Fibroblast of lung (primary cell): ENCODE measurements around the gene IGFL1. TPM values are rescaled to one million over a fixed set of nuclear protein-coding genes. Genes with fewer than 3 reads are reported as not detected.

ENCODE experiments used
- DNase-seq, 2 donors: peaks; one replicate each; pipeline versions ENCODE4 v3.0.0 to v3.0.0-alpha.2; 2010; ENCODE audit warnings: low read depth in 2 of 2
- H2AFZ ChIP-seq: 2 replicates; pipeline ENCODE4 v1.5.1; 2012; ENCODE audit warnings: low read length, control low read depth, inconsistent platforms
- H3K27ac ChIP-seq: 2 replicates; pipeline ENCODE4 v1.5.1; 2011; ENCODE audit warnings: low read length, control low read depth; ENCODE audit not compliant: insufficient read depth
- H3K27me3 ChIP-seq: 2 replicates; pipeline ENCODE4 v1.5.1; 2011; ENCODE audit warnings: mild to moderate bottlenecking, low read length; ENCODE audit not compliant: control insufficient read depth, insufficient read depth
- H3K36me3 ChIP-seq: 2 replicates; pipeline ENCODE4 v1.5.1; 2011; ENCODE audit warnings: low read length; ENCODE audit not compliant: control insufficient read depth, insufficient read depth
- H3K4me1 ChIP-seq: 2 replicates; pipeline ENCODE4 v1.5.1; 2011; ENCODE audit warnings: low read length; ENCODE audit not compliant: control insufficient read depth, insufficient read depth; ENCODE audit errors: extremely low read depth
- H3K4me2 ChIP-seq: 2 replicates; pipeline ENCODE4 v1.5.1; 2011; ENCODE audit warnings: low read length, control low read depth; ENCODE audit not compliant: insufficient read depth; ENCODE audit errors: extremely low read depth
- H3K4me3 ChIP-seq, 4 experiments: fragments of 200-600 bp in 1 of 4; sonication (generic) in 1 of 4; replicated peaks in 1 of 4; 2 replicates each; pipeline ENCODE4 v1.5.1; 2011 to 2016; ENCODE audit warnings: low read length in 4 of 4, low read depth in 3 of 4, mild to moderate bottlenecking in 3 of 4, control low read depth in 2 of 4, inconsistent platforms in 1 of 4, mixed read lengths in 1 of 4; ENCODE audit not compliant: insufficient read depth in 1 of 4; ENCODE audit errors: control extremely low read depth in 1 of 4
- H3K79me2 ChIP-seq: 2 replicates; pipeline ENCODE4 v1.5.1; 2012; ENCODE audit warnings: mild to moderate bottlenecking, low read length, inconsistent platforms; ENCODE audit not compliant: control insufficient read depth, insufficient read depth
- H3K9ac ChIP-seq: 2 replicates; pipeline ENCODE4 v1.5.1; 2011; ENCODE audit warnings: mild to moderate bottlenecking, low read length, control low read depth; ENCODE audit not compliant: insufficient read depth
- H3K9me3 ChIP-seq: 2 replicates; pipeline ENCODE4 v1.5.1; 2012; ENCODE audit warnings: low read depth, low read length; ENCODE audit not compliant: control insufficient read depth, insufficient read depth
- H4K20me1 ChIP-seq: 2 replicates; pipeline ENCODE4 v1.5.1; 2011; ENCODE audit warnings: low read length; ENCODE audit not compliant: control insufficient read depth, insufficient read depth; ENCODE audit errors: extremely low read depth
- CTCF ChIP-seq, 2 donors: IDR thresholded peaks in 1 of 2; conservative IDR thresholded peaks in 1 of 2; 1 replicate in 1 of 2; 2 replicates in 1 of 2; pipeline ENCODE4 v1.5.1; 2011 to 2012; ENCODE audit warnings: low read length in 2 of 2, control low read depth in 1 of 2, inconsistent platforms in 1 of 2, low read depth in 1 of 2, mild to moderate bottlenecking in 1 of 2
- EZH2 ChIP-seq: IDR thresholded peaks from 2 replicates; pipeline ENCODE4 v1.5.1; 2012; ENCODE audit warnings: low read length, control low read depth, mild to moderate bottlenecking; ENCODE audit errors: missing control alignments
- polyA plus RNA-seq, 2 donors: library from polyadenylated mRNA; depleted of rRNA in 1 of 2; stranded (reverse) in 1 of 2; unstranded in 1 of 2; fragments of >200 nt; gene quantifications; 2 replicates each; pipeline ENCODE4 v1.2.1, GENCODE V29; 2011 to 2012; ENCODE audit warnings: missing spikeins in 1 of 2
- total RNA-seq: library from RNA; depleted of rRNA; stranded (reverse); fragments of >200 nt; gene quantifications from 2 replicates; pipeline ENCODE4 v1.2.1, GENCODE V29; 2014

The IGFL1 gene
- total and polyA plus RNA-seq, 2 donors (not counting 1 experiment from before 2014, with no cell fraction given) = not detected

- no peak overlapping the region for H3K9ac ChIP-seq
- H3K36me3 ChIP-seq = no peaks in the 10 kb centered on the region
- no peak overlapping the region for H3K27ac ChIP-seq
- no peak overlapping the region for H2AFZ ChIP-seq
- peaks cover 3% of the 10 kb centered on the region for H3K27me3 ChIP-seq
- H3K4me3 ChIP-seq = no peak overlapping the region
- TF ChIP-seq EZH2 (no peak), CTCF (conservative IDR thresholded peaks at IDR 0.05 in 1 of 2, IDR thresholded peaks at IDR 0.05 in 1 of 2; ENCODE audit: low read depth in 1 of 2, low read length in 2 of 2) (no peak)
- no peaks in the 10 kb centered on the region for H3K4me1 ChIP-seq
- H3K79me2 ChIP-seq = no peaks in the 10 kb centered on the region
- H3K4me2 ChIP-seq = no peak overlapping the region
- no peaks in the 10 kb centered on the region for H3K9me3 ChIP-seq
- no peak for DNase-seq
- H4K20me1 ChIP-seq = no peaks in the 10 kb centered on the region
Measured at GRCh38 chr19:46279177-46279576, 49.6 kb downstream of the IGFL1 start.

Other genes with a start within 250 kb of the IGFL1 start
- 5.6 and 8.9 TPM in 2 replicates for gene CCDC61, start 234.3 kb upstream of the IGFL1 start, total RNA-seq
- 4.5 and 5.0 TPM in 2 replicates for gene CCDC61, start 234.3 kb upstream of the IGFL1 start, polyA plus RNA-seq
- not detected in 2 replicates for gene PGLYRP1, start 206.7 kb upstream of the IGFL1 start, total RNA-seq
- not detected in 2 replicates for gene PGLYRP1, start 206.7 kb upstream of the IGFL1 start, polyA plus RNA-seq
- gene IGFL4, start 188.7 kb upstream of the IGFL1 start, total RNA-seq = not detected in 2 replicates
- not detected in 2 replicates for gene IGFL4, start 188.7 kb upstream of the IGFL1 start, polyA plus RNA-seq
- not detected in 2 replicates for gene IGFL3, start 105.1 kb upstream of the IGFL1 start, total RNA-seq
- not detected in 2 replicates for gene IGFL3, start 105.1 kb upstream of the IGFL1 start, polyA plus RNA-seq
- gene IGFL2, start 81.5 kb upstream of the IGFL1 start, total RNA-seq = not detected in 2 replicates
- not detected in 2 replicates for gene IGFL2, start 81.5 kb upstream of the IGFL1 start, polyA plus RNA-seq
- 0.77 and 1.5 TPM in 2 replicates for gene HIF3A, start 67.3 kb downstream of the IGFL1 start, total RNA-seq
- 0.12 and 0.99 TPM in 2 replicates for gene HIF3A, start 67.3 kb downstream of the IGFL1 start, polyA plus RNA-seq
- 35.2 and 46.9 TPM in 2 replicates for gene PPP5C, start 117.3 kb downstream of the IGFL1 start, total RNA-seq
- 94.1 and 123 TPM in 2 replicates for gene PPP5C, start 117.3 kb downstream of the IGFL1 start, polyA plus RNA-seq
- 13.4 and 17.2 TPM in 2 replicates for gene CCDC8, start 183.8 kb downstream of the IGFL1 start, total RNA-seq
- 1.9 and 4.8 TPM in 2 replicates for gene CCDC8, start 183.8 kb downstream of the IGFL1 start, polyA plus RNA-seq
- under 0.01 and 0.17 TPM in 2 replicates for gene PNMA8C, start 199.2 kb downstream of the IGFL1 start, total RNA-seq
- gene PNMA8C, start 199.2 kb downstream of the IGFL1 start, polyA plus RNA-seq = 0.01 and 0.07 TPM in 2 replicates
- 3.9 and 8.9 TPM in 2 replicates for gene PNMA8A, start 241.8 kb downstream of the IGFL1 start, total RNA-seq
- gene PNMA8A, start 241.8 kb downstream of the IGFL1 start, polyA plus RNA-seq = 0.45 and 1.4 TPM in 2 replicates